Thyroid gland (tissue), 4 donors: ENCODE results near the gene ETV6.

Source experiments
- POLR2A ChIP-seq, 2 donors: fragments of 450-650 bp; IDR thresholded peaks; one replicate each; pipeline ENCODE4 v1.6.1; 2017; ENCODE audit warnings: antibody characterized with exemption in 2 of 2, mild to moderate bottlenecking in 2 of 2, moderate library complexity in 1 of 2
- TF ChIP-seq, protein P1 (sequence below), 6 experiments: fragments of 200-600 bp in 3 of 6; fragments of 450-650 bp in 3 of 6; sonication (generic) in 3 of 6; IDR thresholded peaks; one replicate each; pipeline ENCODE4 v1.5.1; 2016 to 2019; ENCODE audit warnings: antibody characterized with exemption in 6 of 6, mild to moderate bottlenecking in 2 of 6, inconsistent platforms in 1 of 6, moderate library complexity in 1 of 6

DNA sequence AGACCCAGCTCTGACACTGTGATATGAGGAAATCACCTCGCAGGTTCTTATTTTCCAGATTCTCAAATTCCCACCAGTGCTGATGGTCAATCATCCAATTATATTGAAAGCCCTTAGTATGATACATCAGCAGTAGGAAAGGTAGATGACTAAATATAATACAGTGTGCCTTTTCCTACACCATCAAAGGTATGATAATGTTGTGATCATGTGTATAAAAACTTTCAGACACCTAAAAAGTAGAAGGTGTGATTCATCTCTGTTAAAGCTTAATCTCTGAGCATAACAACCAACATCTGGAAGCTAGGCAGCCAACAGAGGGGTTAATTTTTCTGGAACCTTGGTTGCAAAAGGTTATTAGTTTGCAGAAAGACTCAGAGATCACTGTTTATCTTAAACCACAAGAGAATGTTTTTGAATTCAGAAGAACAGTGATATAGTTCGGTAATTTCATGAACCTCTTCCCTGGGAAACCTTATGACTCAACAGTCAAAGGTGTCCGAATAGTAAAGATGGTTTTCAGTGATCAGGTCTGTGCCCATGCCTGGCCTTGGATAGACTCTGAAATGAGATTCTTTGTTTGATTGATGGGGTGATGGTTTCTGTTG is 122.5 kb downstream of the ETV6 start:
- TF ChIP-seq, protein P1, sequence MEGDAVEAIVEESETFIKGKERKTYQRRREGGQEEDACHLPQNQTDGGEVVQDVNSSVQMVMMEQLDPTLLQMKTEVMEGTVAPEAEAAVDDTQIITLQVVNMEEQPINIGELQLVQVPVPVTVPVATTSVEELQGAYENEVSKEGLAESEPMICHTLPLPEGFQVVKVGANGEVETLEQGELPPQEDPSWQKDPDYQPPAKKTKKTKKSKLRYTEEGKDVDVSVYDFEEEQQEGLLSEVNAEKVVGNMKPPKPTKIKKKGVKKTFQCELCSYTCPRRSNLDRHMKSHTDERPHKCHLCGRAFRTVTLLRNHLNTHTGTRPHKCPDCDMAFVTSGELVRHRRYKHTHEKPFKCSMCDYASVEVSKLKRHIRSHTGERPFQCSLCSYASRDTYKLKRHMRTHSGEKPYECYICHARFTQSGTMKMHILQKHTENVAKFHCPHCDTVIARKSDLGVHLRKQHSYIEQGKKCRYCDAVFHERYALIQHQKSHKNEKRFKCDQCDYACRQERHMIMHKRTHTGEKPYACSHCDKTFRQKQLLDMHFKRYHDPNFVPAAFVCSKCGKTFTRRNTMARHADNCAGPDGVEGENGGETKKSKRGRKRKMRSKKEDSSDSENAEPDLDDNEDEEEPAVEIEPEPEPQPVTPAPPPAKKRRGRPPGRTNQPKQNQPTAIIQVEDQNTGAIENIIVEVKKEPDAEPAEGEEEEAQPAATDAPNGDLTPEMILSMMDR (IDR thresholded peaks at IDR 0.05): no peak
- TF ChIP-seq POLR2A (IDR thresholded peaks at IDR 0.05): no peak
